Muscle layer of colon (tissue), 2 donors: ENCODE data around the gene MACF1.
A peak's percentile ranks its signal among the peaks of the same experiment; 100 is the strongest.

Source experiments
- H3K27ac ChIP-seq: one replicate; pipeline ENCODE4 v1.7.0; 2013; ENCODE audit warnings: low read depth, mild to moderate bottlenecking, low read length, moderate library complexity
- H3K27me3 ChIP-seq, 2 donors: one replicate each; pipeline ENCODE4 v1.7.0; 2013; ENCODE audit warnings: low read length in 2 of 2, mild to moderate bottlenecking in 2 of 2; ENCODE audit not compliant: insufficient read depth in 2 of 2, control insufficient read depth in 1 of 2
- H3K36me3 ChIP-seq: one replicate; pipeline ENCODE4 v1.7.0; 2013; ENCODE audit warnings: mild to moderate bottlenecking, low read length; ENCODE audit not compliant: insufficient read depth
- H3K4me1 ChIP-seq: one replicate; pipeline ENCODE4 v1.7.0; 2013; ENCODE audit warnings: mild to moderate bottlenecking, low read length; ENCODE audit not compliant: insufficient read depth
- H3K4me3 ChIP-seq, 2 donors: one replicate each; pipeline ENCODE4 v1.7.0; 2013; ENCODE audit warnings: low read length in 2 of 2, low read depth in 1 of 2, mild to moderate bottlenecking in 1 of 2, moderate library complexity in 1 of 2
- H3K9ac ChIP-seq: one replicate; pipeline ENCODE4 v1.7.0; 2013; ENCODE audit warnings: low read length
- H3K9me3 ChIP-seq: one replicate; pipeline ENCODE4 v1.7.0; 2013; ENCODE audit warnings: mild to moderate bottlenecking, low read length
- donor health status: abdominal sarcoma.
- donor health status: Adenocarcinoma of cecum.

Gene MACF1

GRCh38 chr1:39269791-39270342, 65.4 kb downstream of the MACF1 start:
- H3K27ac ChIP-seq: peak overlapping the region; percentile 80
- H3K36me3 ChIP-seq: no peaks in the 10 kb centered on the region
- H3K9me3 ChIP-seq: no peaks in the 10 kb centered on the region
- peak overlapping the region; percentile 88 for H3K9ac ChIP-seq
- no peaks in the 10 kb centered on the region for H3K27me3 ChIP-seq
- peak overlapping the region in 1 of 2 donors; percentile 82 for H3K4me3 ChIP-seq
- H3K4me1 ChIP-seq: peaks cover 70% of the 10 kb centered on the region

- Histone ChIP-seq H3K36me3 (no peaks in the 10 kb centered on the region), H3K27ac (peak overlapping the region; percentile 80), H3K9me3 (no peaks in the 10 kb centered on the region), H3K4me3 (peak overlapping the region in 1 of 2 donors; percentile 82), H3K9ac (peak overlapping the region; percentile 88), H3K4me1 (peaks cover 70% of the 10 kb centered on the region), H3K27me3 (no peaks in the 10 kb centered on the region)
Observed at GRCh38 chr1:39270368-39270767, 65.9 kb downstream of the MACF1 start.

- Histone ChIP-seq H3K4me1 (peaks cover 52% of the 10 kb centered on the region), H3K27ac (peak overlapping the region; percentile 73), H3K36me3 (no peaks in the 10 kb centered on the region), H3K4me3 (no peak overlapping the region), H3K9ac (peak overlapping the region; percentile 4), H3K9me3 (no peaks in the 10 kb centered on the region), H3K27me3 (no peaks in the 10 kb centered on the region)
Observed at GRCh38 chr1:39272027-39272797, 67.7 kb downstream of the MACF1 start.

GRCh38 chr1:39272798-39273469, 68.4 kb downstream of the MACF1 start:
- Histone ChIP-seq H3K4me1 (peaks cover 51% of the 10 kb centered on the region), H3K9ac (peak overlapping the region; percentile 4), H3K4me3 (no peak overlapping the region), H3K27ac (peak overlapping the region; percentile 73), H3K27me3 (no peaks in the 10 kb centered on the region), H3K36me3 (no peaks in the 10 kb centered on the region), H3K9me3 (no peaks in the 10 kb centered on the region)

GRCh38 chr1:39275836-39276507, 71.5 kb downstream of the MACF1 start:
- Histone ChIP-seq H3K27ac (no peak overlapping the region), H3K27me3 (no peaks in the 10 kb centered on the region), H3K9me3 (no peaks in the 10 kb centered on the region), H3K9ac (no peak overlapping the region), H3K4me1 (peaks cover 36% of the 10 kb centered on the region), H3K36me3 (no peaks in the 10 kb centered on the region), H3K4me3 (no peak overlapping the region)

GRCh38 chr1:39277879-39278278, 73.4 kb downstream of the MACF1 start:
- no peaks in the 10 kb centered on the region for H3K27me3 ChIP-seq
- peaks cover 11% of the 10 kb centered on the region for H3K36me3 ChIP-seq
- no peak overlapping the region for H3K27ac ChIP-seq
- no peaks in the 10 kb centered on the region for H3K9me3 ChIP-seq
- H3K4me1 ChIP-seq: peaks cover 29% of the 10 kb centered on the region
- no peak overlapping the region for H3K4me3 ChIP-seq
- H3K9ac ChIP-seq: no peak overlapping the region

- H3K36me3 ChIP-seq: peaks cover 46% of the 10 kb centered on the region
- peaks cover 33% of the 10 kb centered on the region for H3K4me1 ChIP-seq
- no peak overlapping the region for H3K4me3 ChIP-seq
- no peaks in the 10 kb centered on the region for H3K27me3 ChIP-seq
- peak overlapping the region; percentile 3 for H3K9ac ChIP-seq
- H3K9me3 ChIP-seq: no peaks in the 10 kb centered on the region
- peak overlapping the region; percentile 6 for H3K27ac ChIP-seq
Observed at GRCh38 chr1:39282537-39283216, 78.2 kb downstream of the MACF1 start.

- Histone ChIP-seq H3K27ac (no peak overlapping the region), H3K9me3 (no peaks in the 10 kb centered on the region), H3K36me3 (peaks cover 52% of the 10 kb centered on the region), H3K9ac (peak overlapping the region; percentile 3), H3K4me3 (no peak overlapping the region), H3K4me1 (peaks cover 21% of the 10 kb centered on the region), H3K27me3 (no peaks in the 10 kb centered on the region)
Observed at GRCh38 chr1:39283858-39284257, 79.4 kb downstream of the MACF1 start.

- no peaks in the 10 kb centered on the region for H3K9me3 ChIP-seq
- H3K36me3 ChIP-seq: peaks cover 61% of the 10 kb centered on the region
- H3K27me3 ChIP-seq: no peaks in the 10 kb centered on the region
- no peak overlapping the region for H3K9ac ChIP-seq
- peaks cover 10% of the 10 kb centered on the region for H3K4me1 ChIP-seq
- no peak overlapping the region for H3K4me3 ChIP-seq
- no peak overlapping the region for H3K27ac ChIP-seq
Observed at GRCh38 chr1:39287541-39287940, 83.0 kb downstream of the MACF1 start.

GRCh38 chr1:39288735-39289465, 84.4 kb downstream of the MACF1 start:
- no peak overlapping the region for H3K9ac ChIP-seq
- H3K4me3 ChIP-seq: no peak overlapping the region
- H3K4me1 ChIP-seq: no peaks in the 10 kb centered on the region
- H3K9me3 ChIP-seq: no peaks in the 10 kb centered on the region
- H3K27ac ChIP-seq: no peak overlapping the region
- H3K36me3 ChIP-seq: peaks cover 61% of the 10 kb centered on the region
- no peaks in the 10 kb centered on the region for H3K27me3 ChIP-seq
